Renal pelvis (tissue), 4 donors: Measurements from ENCODE around the gene TACC3. TPM values are rescaled to one million over a fixed set of nuclear protein-coding genes. Genes with fewer than 3 reads are reported as not detected.

Source experiments
- DNase-seq: peaks from one replicate; pipeline ENCODE4 v3.0.0-alpha.2; 2013
- polyA plus RNA-seq, 3 donors: library from polyadenylated mRNA; unstranded; fragments of 120-200 nt; gene quantifications; one replicate each; pipeline ENCODE4 v1.2.1, GENCODE V29; 2013; ENCODE audit not compliant: insufficient read length in 3 of 3

The TACC3 gene
- polyA plus RNA-seq, 3 donors, result 45.0 to 55.5 (median 48.9) TPM

- no peak for DNase-seq
These were observed 35.8 kb downstream of the TACC3 start for GRCh38 chr4:1756893-1757779.

- DNase-seq, result no peak
These were observed 36.5 kb downstream of the TACC3 start for GRCh38 chr4:1757836-1758235.

DNA sequence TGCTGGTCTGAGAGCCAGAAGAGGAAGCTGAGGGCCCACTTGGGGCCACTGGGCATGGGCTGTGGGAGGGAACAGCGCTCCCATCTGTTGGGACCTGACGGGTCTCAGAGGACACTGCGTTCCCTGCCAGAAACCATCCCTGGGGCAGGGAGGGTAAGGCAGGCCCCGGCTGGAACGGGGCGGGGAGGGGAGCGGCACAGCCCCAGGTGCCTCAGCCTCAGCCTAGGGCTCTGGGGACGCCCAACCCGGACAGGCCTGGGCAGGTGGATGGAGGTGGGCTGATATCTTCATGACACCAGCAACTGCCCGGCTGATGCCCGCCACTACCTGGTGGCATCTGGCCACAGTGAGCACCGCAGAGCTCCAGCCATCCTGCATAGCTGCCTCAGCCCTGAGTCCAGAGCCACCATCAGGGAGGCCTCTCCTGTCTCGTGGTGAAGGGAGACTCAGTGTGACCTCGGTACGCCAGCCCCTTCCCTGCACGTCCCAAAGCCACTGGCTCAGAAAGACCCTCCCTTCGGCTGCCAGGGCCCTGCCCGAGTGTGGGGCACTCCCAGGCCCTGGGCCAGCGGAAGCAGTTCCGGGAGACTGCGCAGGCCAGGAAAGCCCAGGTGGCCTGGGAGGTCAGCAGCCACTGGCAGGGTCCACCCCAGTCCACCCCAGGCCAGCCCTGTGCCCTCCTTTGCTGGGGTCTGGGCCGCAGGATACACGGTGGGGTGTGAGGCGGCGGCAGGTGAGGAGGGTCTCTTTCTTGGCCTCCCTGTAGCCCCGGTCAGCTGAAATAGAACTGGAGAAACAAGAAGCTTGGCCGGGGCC is 37.2 kb downstream of the TACC3 start:
- no peak for DNase-seq

DNA sequence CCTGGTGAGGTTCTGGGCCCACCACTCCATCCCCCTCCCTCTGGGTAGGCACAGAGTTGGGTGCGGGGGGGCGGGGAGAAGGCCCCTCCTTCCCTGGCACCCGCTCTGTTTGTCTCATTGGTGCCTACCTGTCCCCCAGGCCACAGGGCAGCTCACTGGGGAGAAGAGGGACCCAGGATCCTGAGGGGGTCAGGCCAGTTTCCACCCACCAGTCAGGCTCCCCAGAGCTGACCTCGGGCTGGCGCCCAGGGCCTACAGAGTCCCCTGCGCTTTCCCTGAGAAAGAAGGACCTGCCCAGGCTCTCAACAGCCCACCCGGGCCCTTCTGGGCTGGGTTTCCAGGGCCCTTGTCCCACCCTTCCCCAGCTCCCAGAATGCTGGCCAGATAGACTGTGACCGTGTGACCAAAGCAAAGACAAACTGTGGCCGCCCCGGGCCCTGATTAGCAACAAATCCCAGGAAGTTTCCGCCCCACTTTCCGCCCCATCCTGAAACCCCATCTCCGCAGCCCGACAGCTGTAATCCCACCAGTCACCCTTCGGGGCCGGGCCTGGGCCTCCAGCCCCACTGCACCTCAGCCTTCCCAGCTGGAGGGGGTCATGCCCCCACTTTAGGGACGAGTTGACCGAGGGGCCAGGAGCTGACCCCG is 38.0 kb downstream of the TACC3 start:
- DNase-seq, result no peak

- DNase-seq, result no peak
These were observed 38.5 kb downstream of the TACC3 start for GRCh38 chr4:1759818-1760223.

GRCh38 chr4:1760521-1761071 is 39.3 kb downstream of the TACC3 start:
- no peak for DNase-seq

GRCh38 chr4:1761130-1761689 is 39.9 kb downstream of the TACC3 start:
- no peak for DNase-seq

DNA sequence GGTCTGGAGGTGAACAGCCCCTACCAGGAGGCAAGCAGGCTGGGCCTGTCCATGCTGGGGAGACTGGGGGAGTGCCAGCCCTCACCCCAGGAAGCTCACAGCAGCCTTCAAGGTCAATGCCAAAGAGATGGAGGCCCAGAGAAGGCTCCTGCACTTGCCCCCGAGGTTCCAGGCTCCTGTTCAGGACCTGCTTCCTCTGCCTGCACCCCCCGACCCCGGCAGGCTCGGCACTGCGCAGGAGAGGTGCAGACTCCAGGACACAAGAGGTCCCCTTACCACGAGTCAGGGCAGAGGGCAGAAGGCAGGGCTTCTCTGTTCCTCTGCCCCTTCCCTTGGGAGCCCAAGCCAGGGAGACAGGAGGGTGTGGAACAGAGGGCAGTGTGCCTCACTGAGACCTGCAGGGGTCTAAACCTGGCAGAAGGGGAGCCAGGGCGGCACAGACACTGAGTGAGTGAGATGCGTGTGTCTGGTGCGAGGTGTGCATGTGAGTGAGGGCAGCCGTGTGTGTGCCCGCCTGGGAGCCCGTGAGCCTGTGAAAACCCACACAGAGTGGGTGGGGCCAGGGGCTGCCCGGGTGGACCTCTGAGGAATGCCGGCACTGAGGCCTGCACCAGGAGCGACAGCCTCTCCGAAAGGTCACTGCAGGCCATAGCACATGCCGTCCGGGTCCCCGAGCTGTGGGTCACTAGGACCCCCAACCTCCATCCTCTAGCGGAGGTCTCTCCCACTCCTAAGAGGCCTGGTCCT is 41.1 kb downstream of the TACC3 start:
- DNase-seq, result no peak

DNA sequence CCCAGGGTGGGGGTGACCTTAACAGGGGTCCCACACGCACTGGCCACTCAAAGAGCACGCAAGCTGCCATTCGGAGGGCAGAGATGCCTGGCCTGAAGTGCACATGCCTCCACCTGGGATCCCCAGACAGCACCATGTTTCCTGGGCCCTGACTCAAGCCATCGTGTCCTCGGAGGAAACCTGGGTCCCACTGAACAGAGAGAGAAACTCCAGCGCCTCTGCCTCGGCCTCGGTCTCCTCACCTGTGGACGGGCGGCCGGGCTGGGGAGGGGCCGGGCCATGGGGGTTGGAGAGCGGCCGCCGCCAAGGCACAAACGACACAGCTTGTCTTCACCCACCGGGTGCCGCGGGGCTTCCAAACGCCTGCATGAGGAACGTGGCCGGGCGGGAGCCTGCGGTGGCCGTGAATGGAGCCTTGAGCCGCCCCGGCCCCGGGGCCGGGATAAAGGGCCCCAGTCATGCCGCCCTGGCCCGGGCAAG is 41.8 kb downstream of the TACC3 start:
- no peak for DNase-seq

DNA sequence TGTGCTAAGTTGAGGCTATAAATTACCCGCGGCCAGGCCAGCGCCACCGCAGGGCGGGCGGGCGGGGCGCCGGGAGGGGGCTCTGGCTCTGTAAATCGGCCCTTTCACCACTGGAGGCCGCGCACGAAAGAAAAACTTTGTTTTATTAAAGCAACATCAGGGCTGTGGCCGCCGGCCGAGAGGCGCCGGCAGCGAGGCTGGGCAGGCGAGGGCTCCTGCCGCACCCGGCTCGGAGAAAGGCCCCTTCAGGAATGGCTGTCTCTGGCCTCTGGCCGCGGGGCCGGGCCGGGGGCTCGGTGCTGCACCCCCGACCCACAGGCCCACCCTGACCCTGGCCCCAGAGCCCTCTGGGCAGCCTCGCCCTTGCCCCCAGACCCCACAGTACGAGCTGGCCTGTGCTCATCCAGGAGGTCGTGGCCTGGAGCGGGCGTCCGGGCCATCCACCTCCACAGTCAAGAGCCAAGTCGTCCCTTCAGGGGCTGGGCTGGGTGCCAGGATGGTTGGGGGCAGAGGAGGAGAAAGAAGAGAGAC is 42.3 kb downstream of the TACC3 start:
- no peak for DNase-seq

GRCh38 chr4:1764670-1765069 is 43.3 kb downstream of the TACC3 start:
- DNase-seq, result no peak

GRCh38 chr4:1765409-1766072 is 44.2 kb downstream of the TACC3 start:
- no peak for DNase-seq

- DNase-seq, result no peak
These were observed 45.1 kb downstream of the TACC3 start for GRCh38 chr4:1766106-1767060.

GRCh38 chr4:1767061-1767769 is 45.9 kb downstream of the TACC3 start:
- no peak for DNase-seq

DNA sequence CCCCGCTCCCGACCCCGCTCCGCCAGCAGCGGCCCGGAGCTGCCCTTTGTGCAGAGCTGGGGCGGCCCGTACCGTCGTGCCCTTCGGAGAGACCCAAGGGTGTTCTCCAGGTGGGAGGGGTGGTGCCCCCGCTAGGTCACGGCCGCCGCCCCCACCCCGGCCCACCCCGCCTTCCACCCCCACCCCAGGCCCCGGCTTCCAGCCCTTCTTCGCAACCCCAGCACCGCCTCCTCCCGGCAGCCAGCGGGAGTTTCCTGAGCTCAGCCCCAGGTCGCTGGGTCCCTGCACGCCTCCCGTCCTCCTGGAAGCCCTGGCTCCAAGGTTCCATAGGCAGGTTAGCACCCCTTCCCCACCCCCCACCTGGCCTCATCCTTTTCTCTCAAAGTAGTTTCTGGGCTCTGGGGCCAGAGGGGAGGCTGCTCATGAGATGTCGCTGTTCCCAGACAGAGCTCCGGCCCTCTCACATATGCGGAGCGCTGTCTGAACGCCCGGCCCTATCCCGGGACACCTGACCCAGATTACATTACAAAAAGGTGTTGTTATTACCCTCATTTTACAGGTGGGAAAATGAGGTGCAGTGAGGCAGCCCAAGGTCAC is 46.5 kb downstream of the TACC3 start:
- no peak for DNase-seq

DNA sequence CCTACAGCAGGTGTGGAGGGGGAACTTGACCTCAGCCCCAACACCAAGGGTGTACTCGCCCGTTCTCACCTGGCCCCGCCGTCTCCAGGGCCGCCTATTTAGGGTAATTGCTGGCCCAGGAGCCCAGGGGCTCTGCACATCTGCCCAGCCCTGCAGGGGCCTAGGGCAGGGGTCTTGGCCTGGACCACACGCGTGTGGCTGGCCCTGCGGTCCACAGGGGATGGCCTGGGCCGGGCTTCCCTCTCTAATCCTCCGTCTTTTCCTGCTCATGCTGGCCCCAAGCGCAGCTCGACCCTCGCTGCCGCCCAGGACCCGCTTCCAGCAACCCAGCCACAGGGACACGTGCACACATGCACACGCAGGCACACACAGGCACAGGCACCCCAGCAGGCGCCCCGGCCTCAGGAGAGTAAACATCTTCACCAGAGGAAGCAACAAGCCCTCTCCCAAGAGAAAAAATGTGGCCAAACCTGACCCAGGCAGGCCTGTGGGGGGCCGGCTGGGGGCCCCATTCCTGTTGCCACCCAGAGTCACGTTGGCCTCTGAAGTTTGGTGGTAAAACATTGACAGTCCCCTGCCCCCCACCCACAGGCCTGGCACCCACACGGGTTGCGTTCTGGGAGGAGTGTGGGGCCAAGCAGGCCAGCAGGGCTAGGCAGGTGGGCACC is 47.2 kb downstream of the TACC3 start:
- DNase-seq, result no peak

GRCh38 chr4:1769692-1770091 is 48.4 kb downstream of the TACC3 start:
- no peak for DNase-seq
